Measurements from ENCODE around the gene AGBL3.
A peak's percentile ranks its signal among the peaks of the same experiment; 100 is the strongest.
"Not testable (repeated sequence)": the region's sequence is repeated elsewhere in the genome, so short reads cannot be mapped to it uniquely, and the experiment has no call there.

AGBL3 gene

DNA sequence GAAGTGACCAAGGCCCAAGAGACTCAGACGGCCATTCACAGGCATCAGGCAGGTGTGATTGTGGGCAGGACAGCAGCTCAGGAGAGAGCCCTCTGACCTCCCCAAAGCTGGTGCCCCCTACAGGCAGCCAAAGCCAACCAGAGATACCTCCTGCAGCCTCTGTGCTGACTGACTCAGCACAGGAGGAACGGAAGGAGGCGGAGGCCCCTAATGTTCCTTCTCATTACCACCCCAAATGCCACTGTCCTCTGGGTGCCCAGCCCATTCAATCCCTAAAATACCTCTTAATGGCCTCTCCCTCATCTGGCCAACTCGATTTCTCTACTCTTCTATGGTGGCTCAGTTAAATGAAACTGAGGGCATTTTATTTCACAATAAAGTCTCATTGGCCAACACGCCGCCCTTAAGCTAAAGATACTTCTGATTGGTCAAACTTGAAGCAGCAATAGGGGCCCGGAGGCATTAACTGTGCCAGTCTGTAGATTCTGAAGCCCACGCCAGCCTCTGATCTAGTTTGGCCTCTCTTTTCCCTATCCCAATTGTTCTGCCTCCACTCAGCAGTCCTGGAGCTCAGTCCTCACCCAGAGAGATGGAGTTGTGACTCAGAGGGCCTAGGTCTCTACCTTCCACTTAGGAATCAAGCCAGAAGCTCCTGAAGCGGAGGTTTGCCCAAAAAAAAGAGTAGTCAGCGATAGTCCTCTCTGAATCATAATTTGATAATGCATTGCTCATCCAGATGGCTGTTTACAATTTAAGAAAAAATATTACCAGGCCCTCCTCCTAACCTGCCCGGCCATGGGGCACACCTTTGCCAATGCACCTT is 183.0 kb downstream of the AGBL3 start:
- DNase-seq = peak; percentile 52 to 62

DNA sequence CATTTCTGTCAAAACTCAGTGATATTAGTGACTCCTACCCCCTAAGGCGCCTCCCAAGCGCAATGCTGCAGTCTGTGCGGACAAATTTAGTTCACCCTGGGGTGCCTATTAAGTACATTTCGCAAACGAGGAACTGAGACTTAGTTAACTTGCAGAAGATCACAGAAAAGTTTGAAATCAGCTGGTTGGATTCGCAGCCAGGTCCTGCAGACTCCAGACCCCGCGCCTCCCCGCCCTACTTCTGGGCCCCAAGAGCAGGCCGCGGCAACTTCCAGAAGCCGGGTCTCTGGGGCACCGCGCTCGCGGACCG is 183.6 kb downstream of the AGBL3 start:
- no peak for DNase-seq

DNA sequence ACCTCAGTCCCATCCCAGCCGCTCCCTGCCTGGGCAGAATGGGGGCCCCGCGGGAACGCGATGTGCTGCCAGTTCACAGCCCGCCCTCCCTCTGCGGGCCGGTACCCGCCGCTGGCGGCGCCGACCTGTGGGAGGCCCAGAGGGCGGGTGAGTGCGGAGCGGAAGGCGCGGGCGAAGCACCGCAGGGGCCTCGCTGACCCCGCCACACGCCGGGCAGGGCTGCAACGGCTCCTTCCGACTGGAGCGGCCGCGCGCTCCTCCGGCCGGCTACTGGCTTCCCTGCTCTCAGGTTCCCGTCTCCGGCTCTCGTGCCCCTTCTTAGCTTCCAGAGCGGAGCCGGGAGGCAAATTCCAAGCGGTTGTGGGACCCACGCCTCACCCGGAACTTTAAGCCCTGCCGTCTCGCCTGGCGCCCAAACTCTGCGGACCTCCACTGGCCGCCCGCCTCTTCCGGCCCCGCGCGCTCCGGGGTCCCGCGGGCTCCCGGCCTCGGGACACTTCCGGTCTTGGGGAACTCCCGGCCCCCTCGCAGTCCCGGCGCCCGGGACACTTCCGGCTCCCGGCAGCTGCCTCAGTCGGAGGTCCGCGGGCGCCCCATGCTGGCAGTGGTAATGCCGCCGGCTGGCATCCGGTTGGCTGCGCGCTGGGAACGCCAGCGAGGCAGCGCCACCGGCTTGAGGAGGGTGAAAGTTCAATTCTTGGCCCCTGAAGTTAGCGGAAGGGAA is 184.1 kb downstream of the AGBL3 start, which contains the start of gene CYREN:
Gene CYREN, minus strand, starts transcription at position 434 of the 724 bp plus-strand sequence. CDS start 1,785 bp downstream, outside the sequence.
- DNase-seq = peak; percentile 86 to 93

- not testable (repeated sequence) for DNase-seq
These were observed 184.7 kb downstream of the AGBL3 start for GRCh38 chr7:135170998-135171481.

GRCh38 chr7:135171581-135172291 is 185.4 kb downstream of the AGBL3 start:
- not testable (repeated sequence) for DNase-seq

GRCh38 chr7:135173916-135174315 is 187.6 kb downstream of the AGBL3 start:
- not testable (repeated sequence) for DNase-seq

DNA sequence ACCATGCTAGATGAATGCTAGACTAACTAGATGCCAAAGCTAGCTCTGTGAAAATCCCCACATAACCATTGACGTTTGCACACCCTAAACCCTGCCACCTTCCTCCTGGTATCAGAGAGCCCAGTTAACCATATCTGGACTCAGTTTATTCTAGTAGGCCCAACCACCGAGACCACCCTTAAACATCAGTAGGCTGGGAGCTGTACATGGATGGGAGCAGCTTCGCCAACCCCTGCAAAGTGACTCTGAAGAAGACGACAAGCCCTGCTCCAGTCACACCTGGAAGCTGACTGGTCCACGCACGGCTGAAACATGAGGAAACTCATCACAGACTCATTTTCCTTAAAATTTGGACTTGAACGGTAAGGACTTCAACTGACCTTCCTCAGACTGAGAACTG is 188.6 kb downstream of the AGBL3 start:
- DNase-seq = no peak

- no peak for DNase-seq
These were observed 189.6 kb downstream of the AGBL3 start for GRCh38 chr7:135175931-135176330.

- no peak for DNase-seq
These were observed 190.9 kb downstream of the AGBL3 start for GRCh38 chr7:135177028-135177696.

DNA sequence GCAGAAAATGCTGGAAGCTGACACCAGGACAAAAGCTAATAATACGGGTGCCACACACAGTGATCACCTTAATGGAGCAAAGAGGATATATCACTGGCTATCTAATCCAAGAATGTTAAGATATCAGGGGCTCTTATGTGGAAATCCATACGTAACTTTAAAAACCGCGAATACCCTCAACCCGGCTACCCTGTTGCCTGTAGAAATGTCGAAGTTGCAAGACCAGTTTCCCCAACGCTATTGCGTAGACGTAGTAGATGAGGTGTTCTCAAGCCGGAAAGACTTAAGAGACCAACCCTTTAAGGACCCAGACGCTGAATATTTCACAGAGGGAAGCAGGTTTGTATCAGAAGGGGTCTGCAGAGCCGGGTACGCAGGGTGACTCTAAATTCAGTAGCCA is 192.1 kb downstream of the AGBL3 start:
- no peak for DNase-seq

DNA sequence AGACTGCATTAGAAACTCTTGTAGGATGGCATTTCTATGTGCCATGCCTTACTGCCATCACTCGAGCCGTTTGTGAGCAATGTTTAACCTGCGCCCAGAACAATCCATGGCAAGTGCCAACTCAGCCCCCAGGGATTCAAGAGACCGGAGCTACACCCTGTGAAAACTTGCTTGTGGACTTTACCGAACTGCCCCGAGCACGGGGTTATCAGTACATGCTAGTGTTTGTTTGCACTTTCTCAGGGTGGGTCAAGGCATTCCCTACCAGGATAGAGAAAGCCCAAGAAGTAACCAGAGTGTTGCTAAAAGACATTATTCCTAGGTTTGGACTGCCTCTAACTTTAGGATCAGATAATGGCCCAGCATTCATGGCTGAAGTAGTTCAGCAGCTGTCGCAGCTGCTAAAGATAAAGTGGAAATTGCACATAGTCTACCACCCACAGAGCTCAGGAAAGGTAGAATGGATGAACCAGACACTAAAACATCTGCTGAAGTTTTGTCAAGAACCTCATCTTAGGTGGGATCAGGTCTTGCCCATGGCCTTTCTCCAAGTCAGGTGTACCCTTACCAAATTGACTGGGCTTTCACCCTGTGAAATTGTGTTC is 193.1 kb downstream of the AGBL3 start:
- no peak for DNase-seq

GRCh38 chr7:135180122-135180521 is 193.8 kb downstream of the AGBL3 start:
- no peak for DNase-seq

DNA sequence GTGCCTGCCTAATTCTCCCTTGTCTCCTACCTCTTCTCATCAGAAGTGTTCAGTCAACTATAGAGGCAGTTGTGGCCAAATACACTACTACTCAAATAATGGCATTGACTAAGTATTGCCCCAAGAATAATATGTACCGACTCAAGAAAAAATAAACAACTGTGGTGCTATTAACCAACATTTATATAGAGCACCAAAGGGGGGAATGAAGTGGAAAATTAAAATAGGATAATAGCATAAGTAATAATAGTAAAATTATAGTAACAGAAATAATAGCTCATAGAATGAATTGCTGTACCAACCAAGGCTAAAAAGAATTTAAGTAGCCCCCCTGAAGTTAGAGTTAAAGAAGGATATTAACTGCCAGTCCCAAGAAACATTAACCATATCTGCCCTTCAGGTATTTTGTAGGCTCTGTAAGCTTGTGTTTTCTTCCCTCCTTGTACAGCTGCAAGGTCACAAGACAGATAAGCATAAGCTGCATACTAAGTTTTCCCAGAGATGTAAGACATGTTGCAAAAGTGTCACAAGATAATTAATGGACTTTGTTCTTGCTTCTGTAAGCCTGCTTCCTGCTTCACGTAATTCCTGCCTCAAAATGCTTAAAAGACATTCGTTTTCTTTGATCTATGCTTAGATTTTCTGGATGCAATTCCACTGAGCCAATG is 195.1 kb downstream of the AGBL3 start:
- DNase-seq = no peak

DNA sequence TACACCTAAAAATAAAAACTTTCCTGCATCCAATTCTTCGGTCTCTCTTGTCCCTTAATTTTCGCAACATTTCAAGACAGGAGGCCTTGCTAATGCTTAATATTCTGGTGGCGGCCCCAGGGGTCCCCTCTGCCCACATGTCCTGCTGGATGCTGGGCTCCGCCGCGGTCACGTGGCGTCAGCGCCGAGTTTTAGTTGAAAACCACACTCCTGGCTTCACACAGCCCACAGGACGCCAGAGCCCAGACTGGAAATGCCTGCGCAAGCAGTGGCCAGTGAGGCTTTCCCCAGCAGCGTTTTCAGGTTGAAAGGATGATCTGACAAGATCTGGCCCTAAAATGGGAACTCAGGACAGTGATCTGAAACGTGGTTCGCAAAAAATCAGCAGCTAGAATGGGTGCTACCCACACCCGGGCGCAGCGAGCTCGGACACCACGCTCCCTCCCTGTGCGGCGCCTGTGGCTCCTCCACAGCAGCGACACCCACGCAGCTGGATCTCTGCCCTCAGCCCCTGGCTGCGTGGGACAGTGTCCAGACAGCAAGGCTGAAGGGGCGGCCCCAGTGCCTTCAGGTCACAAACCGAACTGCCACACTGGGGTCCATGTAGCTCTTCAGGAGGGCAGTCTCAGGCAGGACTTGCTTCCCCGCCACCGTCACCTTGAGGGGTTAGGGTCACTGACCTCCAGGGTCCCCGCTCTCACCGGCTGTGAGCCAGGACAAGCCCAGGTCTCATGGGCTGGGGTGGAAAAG is 195.8 kb downstream of the AGBL3 start:
- no peak for DNase-seq

DNA sequence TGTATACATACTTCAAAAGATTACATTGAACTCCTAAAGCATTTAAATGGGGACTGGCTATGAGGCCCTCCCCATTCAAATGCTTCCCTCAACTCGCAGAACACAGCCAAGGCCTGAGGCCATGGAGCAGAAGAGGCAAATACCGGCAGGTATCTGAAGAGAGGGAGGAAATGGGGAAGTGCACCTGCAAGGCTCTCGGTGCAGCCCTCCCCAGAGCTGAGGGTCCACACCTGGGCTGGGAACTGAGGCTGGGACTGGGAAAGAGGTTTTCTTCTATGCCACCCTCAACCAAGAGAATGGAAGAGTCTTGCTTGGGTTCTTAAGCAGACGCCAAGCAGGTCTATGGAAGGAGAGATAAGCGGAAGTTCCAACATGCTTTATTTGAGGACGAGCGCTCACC is 197.2 kb downstream of the AGBL3 start:
- DNase-seq = no peak

- DNase-seq = no peak
These were observed 198.0 kb downstream of the AGBL3 start for GRCh38 chr7:135184254-135184841.
